Measurements from ENCODE around the gene RAD51B. TPM values are rescaled to one million over a fixed set of nuclear protein-coding genes. Genes with fewer than 3 reads are reported as not detected.

Gene RAD51B
- total RNA-seq, 1 experiment from 2014 or later, result 20.0 TPM

GRCh38 chr14:68574906-68575305 lies 755.3 kb downstream of the RAD51B start:
- Histone ChIP-seq H3K79me2 (ENCODE audit: insufficient read depth, low read length) (no peaks in the 10 kb centered on the region), H3K27ac (ENCODE audit: low read depth, low read length) (no peak overlapping the region), H3K9me2 (ENCODE audit: insufficient read depth) (no peaks in the 10 kb centered on the region), H3K36me3 (ENCODE audit: control insufficient read depth in 1 of 2, insufficient read depth in 2 of 2, low read length in 2 of 2) (no peaks in the 10 kb centered on the region), H2AFZ (ENCODE audit: low read depth, low read length, poor library complexity, severe bottlenecking) (no peak overlapping the region), H3K4me3 (replicated peaks in 1 of 2; ENCODE audit: low read depth in 1 of 2, low read length in 2 of 2) (no peak overlapping the region), H3K4me1 (ENCODE audit: control insufficient read depth in 1 of 2, insufficient read depth in 2 of 2, low read length in 2 of 2) (peaks cover 56% of the 10 kb centered on the region in 2 experiments), H3K9me3 (ENCODE audit: control insufficient read depth in 1 of 2, insufficient read depth in 1 of 2, low read depth in 1 of 2, low read length in 2 of 2) (no peaks in the 10 kb centered on the region), H4K20me1 (ENCODE audit: insufficient read depth) (no peaks in the 10 kb centered on the region), H3K9ac (ENCODE audit: low read length) (no peak overlapping the region), H3K4me2 (ENCODE audit: low read length) (peak overlapping the region; percentile 57), H3K27me3 (ENCODE audit: insufficient read depth, low read length) (no peaks in the 10 kb centered on the region)
- TF ChIP-seq ZBTB33 (IDR thresholded peaks at IDR 0.05; ENCODE audit: extremely low read depth, insufficient replicate concordance, low read length), result no peak
- TF ChIP-seq ATF3 (IDR thresholded peaks at IDR 0.05), result no peak
- TF ChIP-seq FOSL1 (IDR thresholded peaks at IDR 0.05; ENCODE audit: low read depth), result no peak
- TF ChIP-seq SRF (IDR thresholded peaks at IDR 0.05; ENCODE audit: low read depth), result no peak
- no peak for TF ChIP-seq CTCF (IDR thresholded peaks at IDR 0.05 in 2 of 3, conservative IDR thresholded peaks at IDR 0.05 in 1 of 3; ENCODE audit: borderline replicate concordance in 1 of 3, insufficient read depth in 1 of 3, low read depth in 2 of 3, low read length in 2 of 3)
- TF ChIP-seq MAX (IDR thresholded peaks at IDR 0.05), result no peak
- no peak for TF ChIP-seq YY1 (IDR thresholded peaks at IDR 0.05; ENCODE audit: extremely low read depth, insufficient replicate concordance, low read depth, low read length)
- TF ChIP-seq POLR2AphosphoS5 (IDR thresholded peaks at IDR 0.05; ENCODE audit: low read depth, low read length), result no peak
- TF ChIP-seq ZNF274 (IDR thresholded peaks at IDR 0.05; ENCODE audit: low read depth, low read length), result no peak
- TF ChIP-seq POLR2A (IDR thresholded peaks at IDR 0.05; ENCODE audit: borderline replicate concordance, extremely low read depth, insufficient read depth, insufficient read length), result no peak
- no peak for TF ChIP-seq TCF7L2 (IDR thresholded peaks at IDR 0.05; ENCODE audit: borderline replicate concordance, extremely low read depth, insufficient read depth, insufficient read length)
- TF ChIP-seq EGR1 (IDR thresholded peaks at IDR 0.05; ENCODE audit: low read depth), result no peak
- TF ChIP-seq EZH2 (IDR thresholded peaks at IDR 0.05), result no peak
- no peak for TF ChIP-seq SIN3A (IDR thresholded peaks at IDR 0.05; ENCODE audit: low read depth)
- TF ChIP-seq CBX3 (IDR thresholded peaks at IDR 0.05; ENCODE audit: low read depth), result no peak
- no peak for TF ChIP-seq RAD21 (IDR thresholded peaks at IDR 0.05; ENCODE audit: low read depth)
- ChIA-PET POLR2A (no interaction called here), CTCF (no interaction called here), RAD21 (ENCODE audit: low non-redundant PET in 1 of 2, low total read pairs in 2 of 2, uncharacterized antibody in 2 of 2, unreplicated experiment in 2 of 2) (no interaction called here)
- ATAC-seq, result no peak
- intact Hi-C loops (cut with micrococcal nuclease), result no loop called here
- BruUV-seq (replicated peaks), result no TSS peak
- no peak for DNase-seq (ENCODE audit: low read depth, low spot score)

All from HCT116 (cell line).